NB4 (cell line): Measurements from ENCODE around the gene MAGT1.

Source experiments
- MYC ChIP-seq: IDR thresholded peaks from 2 replicates; pipeline ENCODE4 v1.6.1; 2011; ENCODE audit warnings: low read depth, low read length
- POLR2A ChIP-seq: IDR thresholded peaks from 2 replicates; pipeline ENCODE4 v1.6.1; 2011; ENCODE audit warnings: mild to moderate bottlenecking; ENCODE audit not compliant: insufficient read length; ENCODE audit errors: extremely low read depth
- TF ChIP-seq, protein P1 (sequence below): IDR thresholded peaks from one replicate; pipeline ENCODE4 v1.5.1; 2012; ENCODE audit warnings: low read depth, low read length
- TF ChIP-seq, protein P2 (sequence below): IDR thresholded peaks from 2 replicates; pipeline ENCODE4 v1.6.1; 2011; ENCODE audit warnings: low read depth, low read length

DNA sequence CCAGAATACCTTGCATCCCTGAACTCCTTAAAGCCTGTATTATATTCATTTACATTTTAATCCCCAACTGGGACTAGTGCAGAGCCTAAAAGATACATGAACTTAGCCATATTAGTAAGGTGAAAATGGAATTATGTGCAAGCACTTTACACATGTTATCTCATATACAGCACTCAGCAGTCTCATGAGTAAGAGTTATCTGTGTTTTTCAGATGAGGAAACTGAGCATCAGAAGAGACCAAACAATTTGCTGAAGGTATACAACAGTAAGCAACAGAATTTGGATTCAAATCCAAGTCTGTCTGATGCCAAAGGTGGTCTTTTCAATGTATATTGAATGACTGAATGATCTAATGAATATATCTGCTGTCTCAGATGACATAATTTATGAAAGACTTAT lies 27.6 kb upstream of the MAGT1 start:
- TF ChIP-seq, protein P1, sequence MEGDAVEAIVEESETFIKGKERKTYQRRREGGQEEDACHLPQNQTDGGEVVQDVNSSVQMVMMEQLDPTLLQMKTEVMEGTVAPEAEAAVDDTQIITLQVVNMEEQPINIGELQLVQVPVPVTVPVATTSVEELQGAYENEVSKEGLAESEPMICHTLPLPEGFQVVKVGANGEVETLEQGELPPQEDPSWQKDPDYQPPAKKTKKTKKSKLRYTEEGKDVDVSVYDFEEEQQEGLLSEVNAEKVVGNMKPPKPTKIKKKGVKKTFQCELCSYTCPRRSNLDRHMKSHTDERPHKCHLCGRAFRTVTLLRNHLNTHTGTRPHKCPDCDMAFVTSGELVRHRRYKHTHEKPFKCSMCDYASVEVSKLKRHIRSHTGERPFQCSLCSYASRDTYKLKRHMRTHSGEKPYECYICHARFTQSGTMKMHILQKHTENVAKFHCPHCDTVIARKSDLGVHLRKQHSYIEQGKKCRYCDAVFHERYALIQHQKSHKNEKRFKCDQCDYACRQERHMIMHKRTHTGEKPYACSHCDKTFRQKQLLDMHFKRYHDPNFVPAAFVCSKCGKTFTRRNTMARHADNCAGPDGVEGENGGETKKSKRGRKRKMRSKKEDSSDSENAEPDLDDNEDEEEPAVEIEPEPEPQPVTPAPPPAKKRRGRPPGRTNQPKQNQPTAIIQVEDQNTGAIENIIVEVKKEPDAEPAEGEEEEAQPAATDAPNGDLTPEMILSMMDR, result no peak
- TF ChIP-seq POLR2A (no peak), MYC (no peak)
- TF ChIP-seq, protein P2, sequence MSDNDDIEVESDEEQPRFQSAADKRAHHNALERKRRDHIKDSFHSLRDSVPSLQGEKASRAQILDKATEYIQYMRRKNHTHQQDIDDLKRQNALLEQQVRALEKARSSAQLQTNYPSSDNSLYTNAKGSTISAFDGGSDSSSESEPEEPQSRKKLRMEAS, result no peak
